HEK293 (cell line): Measurements from ENCODE around the gene RFPL1.

Experiments
- CTCF ChIA-PET: fragments of 350-600 bp; formaldehyde crosslinking; extraction: SDS; loops from one replicate; lab custom pipeline; 2021; ENCODE audit warnings: antibody characterized with exemption; lab: Yijun Ruan, JAX
- POLR2A ChIA-PET: fragments of 300-600 bp; formaldehyde crosslinking; extraction: SDS; loops from one replicate; lab custom pipeline; 2020; ENCODE audit warnings: antibody characterized with exemption, inconsistent platforms; lab: Yijun Ruan, JAX
- H3K27ac ChIP-seq: fragments of 200-500 bp; sonication (Bioruptor generic); 2 replicates; pipeline ENCODE4 v1.5.1; 2014; ENCODE audit warnings: low read depth, low read length, control low read depth, inconsistent platforms; ENCODE audit errors: extremely low read depth
- H3K36me3 ChIP-seq, 2 experiments: fragments of 200-500 bp in 1 of 2; sonication (Bioruptor generic) in 1 of 2; 1 replicate in 1 of 2; 2 replicates in 1 of 2; pipeline ENCODE4 v1.5.1; 2014 to 2017; ENCODE audit warnings: inconsistent platforms in 2 of 2, low read length in 2 of 2; ENCODE audit not compliant: control insufficient read depth in 2 of 2, insufficient read depth in 1 of 2
- H3K4me1 ChIP-seq: fragments of 200-500 bp; sonication (Bioruptor generic); 2 replicates; pipeline ENCODE4 v1.5.1; 2014; ENCODE audit warnings: mild to moderate bottlenecking, low read length, inconsistent platforms; ENCODE audit not compliant: control insufficient read depth, insufficient read depth
- H3K4me3 ChIP-seq: 2 replicates; pipeline ENCODE4 v1.5.1; 2011; ENCODE audit warnings: low read depth, mild to moderate bottlenecking, control low read depth, low read length, moderate library complexity
- H3K9me3 ChIP-seq: fragments of 200-500 bp; sonication (Bioruptor generic); 2 replicates; pipeline ENCODE4 v1.5.1; 2014; ENCODE audit warnings: low read depth, low read length, inconsistent platforms; ENCODE audit not compliant: control insufficient read depth, insufficient read depth
- ELK4 ChIP-seq: IDR thresholded peaks from 2 replicates; pipeline ENCODE4 v1.6.1; 2011; ENCODE audit warnings: mild to moderate bottlenecking, low read depth, low read length, borderline replicate concordance
- GLI4 ChIP-seq: fragments of 450-650 bp; formaldehyde crosslinking; IDR thresholded peaks from 2 replicates; pipeline ENCODE4 v1.5.1; 2016; ENCODE audit warnings: missing biosample characterization, missing genetic modification characterization
- HOXD13 ChIP-seq: sonication (generic); formaldehyde crosslinking; IDR thresholded peaks from 2 replicates; pipeline ENCODE4 v1.8.0; 2022; ENCODE audit warnings: missing genetic modification reagents, borderline replicate concordance
- KLF10 ChIP-seq: fragments of 450-650 bp; IDR thresholded peaks from 2 replicates; pipeline ENCODE4 v1.5.1; 2018; ENCODE audit warnings: missing biosample characterization, mild to moderate bottlenecking, missing genetic modification characterization
- MZF1 ChIP-seq: fragments of 450-650 bp; formaldehyde crosslinking; IDR thresholded peaks from 2 replicates; pipeline ENCODE4 v1.5.1; 2017; ENCODE audit warnings: missing biosample characterization, missing genetic modification characterization, borderline replicate concordance
- ZBTB21 ChIP-seq: fragments of 450-650 bp; formaldehyde crosslinking; IDR thresholded peaks from 2 replicates; pipeline ENCODE4 v1.5.1; 2017; ENCODE audit warnings: missing biosample characterization, missing genetic modification characterization
- ZNF112 ChIP-seq: fragments of 450-650 bp; formaldehyde crosslinking; IDR thresholded peaks from 2 replicates; pipeline ENCODE4 v1.5.0; 2017; ENCODE audit warnings: missing biosample characterization, missing genetic modification characterization
- ZNF138 ChIP-seq: fragments of 450-650 bp; formaldehyde crosslinking; IDR thresholded peaks from 2 replicates; pipeline ENCODE4 v1.5.1; 2016; ENCODE audit warnings: missing biosample characterization, missing genetic modification characterization, borderline replicate concordance
- ZNF175 ChIP-seq: fragments of 450-650 bp; formaldehyde crosslinking; IDR thresholded peaks from 2 replicates; pipeline ENCODE4 v1.5.1; 2016; ENCODE audit warnings: missing biosample characterization, missing genetic modification characterization
- ZNF211 ChIP-seq: fragments of 450-650 bp; formaldehyde crosslinking; IDR thresholded peaks from 2 replicates; pipeline ENCODE4 v1.5.1; 2016; ENCODE audit warnings: low read depth, missing biosample characterization, missing genetic modification characterization
- ZNF274 ChIP-seq, 2 experiments: fragments of 200-500 bp in 1 of 2; fragments of 450-650 bp in 1 of 2; sonication (Bioruptor generic) in 1 of 2; formaldehyde crosslinking in 1 of 2; IDR thresholded peaks; 2 replicates each; pipeline versions ENCODE4 v1.5.1 to v1.6.1; 2014 to 2016; ENCODE audit warnings: borderline replicate concordance in 1 of 2, inconsistent platforms in 1 of 2, low read length in 1 of 2, missing biosample characterization in 1 of 2, missing genetic modification characterization in 1 of 2
- ZNF341 ChIP-seq: fragments of 450-650 bp; formaldehyde crosslinking; IDR thresholded peaks from 2 replicates; pipeline ENCODE4; 2016; ENCODE audit warnings: low read depth, missing biosample characterization, missing genetic modification characterization
- ZNF37A ChIP-seq: fragments of 450-650 bp; IDR thresholded peaks from 2 replicates; pipeline ENCODE4 v1.5.1; 2018; ENCODE audit warnings: missing biosample characterization, missing genetic modification characterization
- ZNF394 ChIP-seq: fragments of 450-650 bp; formaldehyde crosslinking; IDR thresholded peaks from 2 replicates; pipeline ENCODE4 v1.5.1; 2016; ENCODE audit warnings: missing biosample characterization, missing genetic modification characterization, mild to moderate bottlenecking, moderate library complexity, borderline replicate concordance
- ZNF416 ChIP-seq: fragments of 450-650 bp; formaldehyde crosslinking; IDR thresholded peaks from 2 replicates; pipeline ENCODE4 v1.5.1; 2016; ENCODE audit warnings: missing biosample characterization, missing genetic modification characterization
- ZNF585B ChIP-seq: fragments of 450-650 bp; formaldehyde crosslinking; IDR thresholded peaks from 2 replicates; pipeline ENCODE4 v1.5.1; 2016; ENCODE audit warnings: missing biosample characterization, missing genetic modification characterization
- ZNF623 ChIP-seq: fragments of 450-650 bp; formaldehyde crosslinking; IDR thresholded peaks from 2 replicates; pipeline ENCODE4 v1.5.1; 2016; ENCODE audit warnings: missing biosample characterization, missing genetic modification characterization
- ZSCAN30 ChIP-seq: fragments of 450-650 bp; IDR thresholded peaks from 2 replicates; pipeline ENCODE4 v1.5.1; 2018; ENCODE audit warnings: missing biosample characterization, mild to moderate bottlenecking, missing genetic modification characterization, moderate library complexity
- TF ChIP-seq, protein P1 (sequence below): fragments of 450-650 bp; formaldehyde crosslinking; optimal IDR thresholded peaks from 2 replicates; pipeline ENCODE3; 2016; ENCODE audit warnings: missing biosample characterization, mild to moderate bottlenecking, missing genetic modification characterization
- TF ChIP-seq, protein P2 (sequence below): fragments of 450-650 bp; formaldehyde crosslinking; IDR thresholded peaks from 2 replicates; pipeline ENCODE4 v1.5.1; 2017; ENCODE audit warnings: missing biosample characterization, mild to moderate bottlenecking, missing genetic modification characterization, moderate library complexity
- TF ChIP-seq, protein P3 (sequence below): fragments of 450-650 bp; formaldehyde crosslinking; IDR thresholded peaks from 2 replicates; pipeline ENCODE4 v1.5.1; 2017; ENCODE audit warnings: missing biosample characterization, missing genetic modification characterization

The RFPL1 gene

DNA sequence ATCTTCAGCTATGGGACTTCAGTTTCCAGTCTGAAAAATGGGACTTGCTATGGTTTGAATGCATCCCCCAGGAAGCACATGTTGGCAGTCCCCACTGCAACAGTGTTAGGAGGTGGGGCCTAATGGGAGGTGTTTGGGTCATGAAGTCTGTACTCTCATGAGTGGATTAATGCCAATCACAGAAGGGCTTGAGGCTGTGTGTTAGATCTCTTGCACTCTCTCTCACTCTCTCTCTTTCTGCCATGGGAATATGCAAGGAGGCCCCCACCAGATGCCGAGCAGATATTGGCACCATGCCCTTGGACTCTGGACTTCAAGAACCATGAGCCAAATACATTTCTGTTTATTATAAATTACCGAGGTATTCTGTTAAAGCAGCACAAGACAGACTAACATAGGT, 42.3 kb upstream of the RFPL1 start:
- H3K9me3 ChIP-seq, result no peaks in the 10 kb centered on the region
- H3K36me3 ChIP-seq, result no peaks in the 10 kb centered on the region
- H3K27ac ChIP-seq, result no peak overlapping the region
- POLR2A ChIA-PET, result no interaction called here
- peaks cover 3% of the 10 kb centered on the region; the same call in 1 of the 2 replicates for H3K4me1 ChIP-seq
- 0 out of 2 replicates have a peak, but pooled peaks have one; percentile 40 for TF ChIP-seq MZF1
- TF ChIP-seq, protein P1, sequence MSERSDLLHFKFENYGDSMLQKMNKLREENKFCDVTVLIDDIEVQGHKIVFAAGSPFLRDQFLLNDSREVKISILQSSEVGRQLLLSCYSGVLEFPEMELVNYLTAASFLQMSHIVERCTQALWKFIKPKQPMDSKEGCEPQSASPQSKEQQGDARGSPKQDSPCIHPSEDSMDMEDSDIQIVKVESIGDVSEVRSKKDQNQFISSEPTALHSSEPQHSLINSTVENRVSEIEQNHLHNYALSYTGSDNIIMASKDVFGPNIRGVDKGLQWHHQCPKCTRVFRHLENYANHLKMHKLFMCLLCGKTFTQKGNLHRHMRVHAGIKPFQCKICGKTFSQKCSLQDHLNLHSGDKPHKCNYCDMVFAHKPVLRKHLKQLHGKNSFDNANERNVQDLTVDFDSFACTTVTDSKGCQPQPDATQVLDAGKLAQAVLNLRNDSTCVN (tag by site-specific recombination), result no peak
- no peak overlapping the region for H3K4me3 ChIP-seq
- CTCF ChIA-PET, result interaction anchor here (0.6 to 2.4 kb wide), 15 partner anchors 12 to 868 kb away, joined by 3 to 17 read pairs (median 5); no protein-coding TSS in a partner anchor

- Histone ChIP-seq H3K4me1 (peaks cover 3% of the 10 kb centered on the region; the same call in 1 of the 2 replicates), H3K9me3 (no peaks in the 10 kb centered on the region), H3K36me3 (no peaks in the 10 kb centered on the region), H3K27ac (no peak overlapping the region), H3K4me3 (no peak overlapping the region)
- ChIA-PET CTCF (interaction anchor here (1.1 to 2.0 kb wide), 2 partner anchors 12 to 15 kb away, joined by 3 to 8 read pairs; no protein-coding TSS in a partner anchor), POLR2A (interaction anchor here (1.5 kb wide), 1 partner anchor 9 kb away, joined by 6 read pairs; the partner anchor contains the start of gene AP1B1)
- no peak for TF ChIP-seq ZNF585B (tag by site-specific recombination)
- no peak for TF ChIP-seq ZNF341 (tag by site-specific recombination)
- no peak for TF ChIP-seq ZNF37A (tag by site-specific recombination)
- TF ChIP-seq ZNF394 (tag by site-specific recombination), result no peak
- no peak for TF ChIP-seq HOXD13 (CRISPR knock-in tag)
- TF ChIP-seq ZBTB21 (tag by site-specific recombination), result no peak
- TF ChIP-seq ZNF175, result no peak
- TF ChIP-seq ZNF138 (tag by site-specific recombination), result no peak
- TF ChIP-seq ZNF623 (tag by site-specific recombination), result no peak
- TF ChIP-seq ZNF211, result no peak
- no peak for TF ChIP-seq ELK4
- no peak for TF ChIP-seq ZNF416 (tag by site-specific recombination)
- no peak for TF ChIP-seq KLF10 (tag by site-specific recombination)
- TF ChIP-seq, protein P2, sequence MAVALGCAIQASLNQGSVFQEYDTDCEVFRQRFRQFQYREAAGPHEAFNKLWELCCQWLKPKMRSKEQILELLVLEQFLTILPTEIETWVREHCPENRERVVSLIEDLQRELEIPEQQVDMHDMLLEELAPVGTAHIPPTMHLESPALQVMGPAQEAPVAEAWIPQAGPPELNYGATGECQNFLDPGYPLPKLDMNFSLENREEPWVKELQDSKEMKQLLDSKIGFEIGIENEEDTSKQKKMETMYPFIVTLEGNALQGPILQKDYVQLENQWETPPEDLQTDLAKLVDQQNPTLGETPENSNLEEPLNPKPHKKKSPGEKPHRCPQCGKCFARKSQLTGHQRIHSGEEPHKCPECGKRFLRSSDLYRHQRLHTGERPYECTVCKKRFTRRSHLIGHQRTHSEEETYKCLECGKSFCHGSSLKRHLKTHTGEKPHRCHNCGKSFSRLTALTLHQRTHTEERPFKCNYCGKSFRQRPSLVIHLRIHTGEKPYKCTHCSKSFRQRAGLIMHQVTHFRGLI (tag by site-specific recombination), result no peak
- TF ChIP-seq, protein P3, sequence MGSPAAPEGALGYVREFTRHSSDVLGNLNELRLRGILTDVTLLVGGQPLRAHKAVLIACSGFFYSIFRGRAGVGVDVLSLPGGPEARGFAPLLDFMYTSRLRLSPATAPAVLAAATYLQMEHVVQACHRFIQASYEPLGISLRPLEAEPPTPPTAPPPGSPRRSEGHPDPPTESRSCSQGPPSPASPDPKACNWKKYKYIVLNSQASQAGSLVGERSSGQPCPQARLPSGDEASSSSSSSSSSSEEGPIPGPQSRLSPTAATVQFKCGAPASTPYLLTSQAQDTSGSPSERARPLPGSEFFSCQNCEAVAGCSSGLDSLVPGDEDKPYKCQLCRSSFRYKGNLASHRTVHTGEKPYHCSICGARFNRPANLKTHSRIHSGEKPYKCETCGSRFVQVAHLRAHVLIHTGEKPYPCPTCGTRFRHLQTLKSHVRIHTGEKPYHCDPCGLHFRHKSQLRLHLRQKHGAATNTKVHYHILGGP, result no peak
- TF ChIP-seq GLI4 (tag by site-specific recombination), result no peak
- TF ChIP-seq ZNF274 (IDR thresholded peaks at IDR 0.05; ENCODE audit: low read length), result no peak
- no peak for TF ChIP-seq ZNF274 (tag by site-specific recombination; IDR thresholded peaks at IDR 0.05; ENCODE audit: borderline replicate concordance)
- no peak for TF ChIP-seq ZSCAN30
- no peak for TF ChIP-seq ZNF112 (tag by site-specific recombination)
Measured at GRCh38 chr22:29397791-29398190, 40.6 kb upstream of the RFPL1 start.
